ENCODE results near the gene HERC2. TPM values are rescaled to one million over a fixed set of nuclear protein-coding genes. Genes with fewer than 3 reads are reported as not detected.
A peak's percentile ranks its signal among the peaks of the same experiment; 100 is the strongest.

HERC2 gene
- total and polyA plus RNA-seq, 2 donors from 2014 or later: 17.9 to 58.4 TPM

GRCh38 chr15:28100516-28101195 is 221.3 kb downstream of the HERC2 start:
- Histone ChIP-seq H3K27me3 (ENCODE audit: control insufficient read depth, insufficient read depth, low read length) (peaks cover 8% of the 10 kb centered on the region), H3K4me3 (ENCODE audit: low read length in 3 of 3) (no peak overlapping the region), H3K9me3 (ENCODE audit: control insufficient read depth in 2 of 3, insufficient read depth in 1 of 3, low read length in 3 of 3) (no peaks in the 10 kb centered on the region), H3K4me1 (ENCODE audit: control insufficient read depth in 2 of 3, insufficient read depth in 2 of 3, low read depth in 1 of 3, low read length in 3 of 3) (peaks cover 3 to 13% (median 4%) of the 10 kb centered on the region in 3 donors), H3K27ac (ENCODE audit: low read depth in 2 of 2, low read length in 2 of 2) (no peak overlapping the region), H3K9ac (ENCODE audit: low read length in 3 of 3) (no peak overlapping the region), H3K36me3 (ENCODE audit: control insufficient read depth in 2 of 3, insufficient read depth in 3 of 3, low read length in 3 of 3) (no peaks in the 10 kb centered on the region)
- no peak for TF ChIP-seq CTCF (IDR thresholded peaks at IDR 0.05; ENCODE audit: borderline replicate concordance, extremely low read depth, insufficient read depth)
- FAIRE-seq: no peak
- DNase-seq: no peak
- intact Hi-C loops (cut with DNase I): no loop called here

- Histone ChIP-seq H3K36me3 (ENCODE audit: control insufficient read depth in 2 of 3, insufficient read depth in 3 of 3, low read length in 3 of 3) (no peaks in the 10 kb centered on the region), H3K9ac (ENCODE audit: low read length in 3 of 3) (no peak overlapping the region), H3K9me3 (ENCODE audit: control insufficient read depth in 2 of 3, insufficient read depth in 1 of 3, low read length in 3 of 3) (no peaks in the 10 kb centered on the region)
These were observed 222.3 kb downstream of the HERC2 start for GRCh38 chr15:28099555-28100140.

GRCh38 chr15:28098766-28099554 is 223.0 kb downstream of the HERC2 start, which contains the start of gene OCA2:
Gene OCA2 (minus strand): TSS chr15:28099315. CDS start chr15:28081874, 17,441 bp downstream.
- H3K36me3 ChIP-seq (ENCODE audit: control insufficient read depth in 2 of 3, insufficient read depth in 3 of 3, low read length in 3 of 3): no peaks in the 10 kb centered on the region
- H3K27ac ChIP-seq (ENCODE audit: low read depth in 2 of 2, low read length in 2 of 2): no peak within 1 kb of the TSS
- no peak for FAIRE-seq
- TF ChIP-seq CTCF (IDR thresholded peaks at IDR 0.05; ENCODE audit: borderline replicate concordance, extremely low read depth, insufficient read depth): no peak
- H3K4me1 ChIP-seq (ENCODE audit: control insufficient read depth in 2 of 3, insufficient read depth in 2 of 3, low read depth in 1 of 3, low read length in 3 of 3): peaks cover 4 to 21% (median 4%) of the 10 kb centered on the region in 3 donors
- peak; percentile 78 to 90 (median 85) for DNase-seq
- H3K27me3 ChIP-seq (ENCODE audit: control insufficient read depth, insufficient read depth, low read length): peaks cover 8% of the 10 kb centered on the region
- peak within 1 kb of the TSS in 2 of 3 donors; percentile 18 to 21 for H3K4me3 ChIP-seq (ENCODE audit: low read length in 3 of 3)
- intact Hi-C loops (cut with DNase I): no loop called here
- H3K9ac ChIP-seq (ENCODE audit: low read length in 3 of 3): no peak within 1 kb of the TSS
- H3K9me3 ChIP-seq (ENCODE audit: control insufficient read depth in 2 of 3, insufficient read depth in 1 of 3, low read length in 3 of 3): no peaks in the 10 kb centered on the region

More at GRCh38 chr15:28099555-28100140, 222.3 kb downstream of the HERC2 start:
- Histone ChIP-seq H3K4me3 (ENCODE audit: low read length in 3 of 3) (peak overlapping the region in 2 of 3 donors; percentile 1 to 21), H3K27ac (ENCODE audit: low read depth in 2 of 2, low read length in 2 of 2) (no peak overlapping the region), H3K27me3 (ENCODE audit: control insufficient read depth, insufficient read depth, low read length) (peaks cover 8% of the 10 kb centered on the region), H3K4me1 (ENCODE audit: control insufficient read depth in 2 of 3, insufficient read depth in 2 of 3, low read depth in 1 of 3, low read length in 3 of 3) (peaks cover 4 to 18% (median 4%) of the 10 kb centered on the region in 3 donors)
- TF ChIP-seq CTCF (IDR thresholded peaks at IDR 0.05; ENCODE audit: borderline replicate concordance, extremely low read depth, insufficient read depth): no peak
- FAIRE-seq: no peak
- DNase-seq: no peak
- intact Hi-C loops (cut with DNase I): no loop called here

Measured in kidney (tissue), 14 donors.